WTC11 (cell line): ENCODE measurements around the gene GRPR. TPM values are rescaled to one million over a fixed set of nuclear protein-coding genes. Genes with fewer than 3 reads are reported as not detected.

ENCODE experiments used
- ATAC-seq: fragments of 200-7000 bp; cut with Tn5 transposase; 2 replicates; pipeline ENCODE4 v1.10.0; 2021; ENCODE audit warnings: mild to moderate bottlenecking, moderate library complexity
- CTCF ChIA-PET: fragments of 300-600 bp; sonication (Branson Sonifier 250); formaldehyde crosslinking; loops from one replicate; lab custom pipeline; 2021; ENCODE audit warnings: antibody characterized with exemption; lab: Charles Lee
- POLR2A ChIA-PET: fragments of 350-600 bp; sonication (Branson Sonifier 250); formaldehyde crosslinking; loops from one replicate; lab custom pipeline; 2021; ENCODE audit warnings: antibody characterized with exemption; lab: Charles Lee
- DNase-seq: peaks from one replicate; pipeline ENCODE4 v3.0.0; 2021; ENCODE audit warnings: low spot score
- H3K27ac Mint-ChIP-seq: 2 replicates; pipeline ENCODE4 v1.8.0; 2021; ENCODE audit warnings: mixed read lengths
- H3K27me3 Mint-ChIP-seq: 2 replicates; pipeline ENCODE4 v1.8.0; 2021; ENCODE audit warnings: low read depth, mild to moderate bottlenecking, moderate library complexity, mixed read lengths
- H3K36me3 Mint-ChIP-seq: 2 replicates; pipeline ENCODE4 v1.8.0; 2021; ENCODE audit warnings: mixed read lengths
- H3K4me1 Mint-ChIP-seq: 2 replicates; pipeline ENCODE4 v1.8.0; 2022; ENCODE audit warnings: mixed read lengths
- H3K4me3 Mint-ChIP-seq: 2 replicates; pipeline ENCODE4 v1.8.0; 2021; ENCODE audit warnings: mild to moderate bottlenecking, moderate library complexity, mixed read lengths
- H3K9me3 Mint-ChIP-seq: 2 replicates; pipeline ENCODE4 v1.8.0; 2021; ENCODE audit warnings: mixed read lengths
- AFF4 ChIP-seq: sonication (generic); formaldehyde crosslinking; IDR thresholded peaks from 2 replicates; pipeline ENCODE4 v1.8.1; 2023; ENCODE audit warnings: mild to moderate bottlenecking, missing genetic modification reagents, borderline replicate concordance
- ATF3 ChIP-seq: sonication (generic); formaldehyde crosslinking; conservative IDR thresholded peaks from 2 replicates; pipeline ENCODE4 v1.8.1; 2022; ENCODE audit warnings: mild to moderate bottlenecking, missing genetic modification reagents
- ATF6 ChIP-seq: sonication (generic); formaldehyde crosslinking; IDR thresholded peaks from 2 replicates; pipeline ENCODE4 v1.8.1; 2023; ENCODE audit warnings: mild to moderate bottlenecking, missing genetic modification reagents
- CREM ChIP-seq: sonication (generic); formaldehyde crosslinking; IDR thresholded peaks from 2 replicates; pipeline ENCODE4 v1.8.1; 2022; ENCODE audit warnings: mild to moderate bottlenecking, missing genetic modification reagents, moderate library complexity
- E2F5 ChIP-seq: sonication (generic); formaldehyde crosslinking; IDR thresholded peaks from 2 replicates; pipeline ENCODE4 v1.8.1; 2022; ENCODE audit warnings: mild to moderate bottlenecking, moderate library complexity, missing genetic modification reagents
- GRHL2 ChIP-seq: fragments of 250-450 bp; sonication (Bioruptor Pico); IDR thresholded peaks from 2 replicates; pipeline ENCODE4 v1.8.0; 2022; ENCODE audit warnings: mild to moderate bottlenecking, moderate library complexity; ENCODE audit not compliant: insufficient replicate concordance, severe bottlenecking
- MAX ChIP-seq: sonication (generic); formaldehyde crosslinking; IDR thresholded peaks from 2 replicates; pipeline ENCODE4 v1.8.0; 2022; ENCODE audit warnings: mild to moderate bottlenecking, missing genetic modification reagents
- MYBL2 ChIP-seq: sonication (generic); formaldehyde crosslinking; IDR thresholded peaks from 2 replicates; pipeline ENCODE4 v1.8.1; 2023; ENCODE audit warnings: mild to moderate bottlenecking, moderate library complexity, missing genetic modification reagents
- NFATC4 ChIP-seq: fragments of 250-450 bp; sonication (Bioruptor Pico); IDR thresholded peaks from 2 replicates; pipeline ENCODE4 v1.9.0; 2021; ENCODE audit warnings: mild to moderate bottlenecking
- NR1H2 ChIP-seq: sonication (generic); formaldehyde crosslinking; IDR thresholded peaks from 2 replicates; pipeline ENCODE4 v1.9.0; 2021; ENCODE audit warnings: mild to moderate bottlenecking, moderate library complexity, missing genetic modification reagents
- SMAD3 ChIP-seq: sonication (generic); formaldehyde crosslinking; IDR thresholded peaks from 2 replicates; pipeline ENCODE4 v1.8.0; 2022; ENCODE audit warnings: missing genetic modification reagents, mild to moderate bottlenecking, borderline replicate concordance
- SOX15 ChIP-seq: fragments of 250-450 bp; sonication (Bioruptor Pico); IDR thresholded peaks from 2 replicates; pipeline ENCODE4 v1.9.0; 2021; ENCODE audit warnings: mild to moderate bottlenecking
- STAT6 ChIP-seq: sonication (generic); formaldehyde crosslinking; conservative IDR thresholded peaks from 2 replicates; pipeline ENCODE4 v1.8.1; 2023; ENCODE audit warnings: mild to moderate bottlenecking, low read depth, missing genetic modification reagents, moderate library complexity
- TEAD1 ChIP-seq: sonication (generic); formaldehyde crosslinking; IDR thresholded peaks from 2 replicates; pipeline ENCODE4 v1.8.0; 2022; ENCODE audit warnings: mild to moderate bottlenecking, missing genetic modification reagents
- ZNF121 ChIP-seq: sonication (generic); formaldehyde crosslinking; IDR thresholded peaks from 2 replicates; pipeline ENCODE4 v1.8.0; 2023; ENCODE audit warnings: missing genetic modification reagents
- ZNF219 ChIP-seq: sonication (generic); formaldehyde crosslinking; IDR thresholded peaks from 2 replicates; pipeline ENCODE4 v1.8.0; 2023; ENCODE audit warnings: missing genetic modification reagents, mild to moderate bottlenecking, borderline replicate concordance
- ZNF232 ChIP-seq: sonication (generic); formaldehyde crosslinking; IDR thresholded peaks from 2 replicates; pipeline ENCODE4 v1.8.0; 2022; ENCODE audit warnings: mild to moderate bottlenecking, missing genetic modification reagents
- ZNF425 ChIP-seq: fragments of 250-450 bp; sonication (Bioruptor Pico); conservative IDR thresholded peaks from 2 replicates; pipeline ENCODE4 v1.9.0; 2021; ENCODE audit warnings: mild to moderate bottlenecking
- total RNA-seq: library from RNA; stranded (reverse); gene quantifications from 3 replicates; pipeline ENCODE4 v1.2.3, GENCODE V29; 2021
- TF ChIP-seq, protein P1 (sequence below): sonication (generic); formaldehyde crosslinking; IDR thresholded peaks from 2 replicates; pipeline ENCODE4 v1.8.1; 2023; ENCODE audit warnings: mild to moderate bottlenecking, missing genetic modification reagents, moderate library complexity
- TF ChIP-seq, protein P2 (sequence below): sonication (generic); formaldehyde crosslinking; IDR thresholded peaks from 2 replicates; pipeline ENCODE4 v1.8.1; 2023; ENCODE audit warnings: mild to moderate bottlenecking, missing genetic modification reagents, moderate library complexity

GRPR gene
- total RNA-seq, 1 experiment from 2014 or later = 8.9 TPM

DNA sequence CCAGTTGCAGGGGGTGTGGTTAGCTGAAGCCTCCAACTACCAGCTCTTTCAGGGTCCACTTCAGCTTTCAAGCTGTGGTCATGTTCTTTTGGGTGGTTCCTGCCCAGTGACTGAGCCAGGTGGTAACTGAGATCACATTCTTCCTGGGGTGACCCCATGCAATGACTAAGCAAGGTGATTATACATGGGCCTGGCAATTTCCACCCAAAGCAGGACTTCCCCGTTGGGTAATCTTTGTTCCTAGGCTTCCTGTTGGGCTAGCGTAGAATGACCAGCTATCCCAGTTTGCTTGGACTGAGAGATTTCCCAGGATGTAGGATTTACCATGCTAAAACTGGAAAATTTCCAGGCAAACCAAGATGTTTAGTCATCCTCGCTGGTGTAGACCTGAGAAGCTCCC is 25.5 kb downstream of the GRPR start:
- H3K36me3 Mint-ChIP-seq = peaks cover 39% of the 10 kb centered on the region
- 0 out of 2 replicates have a peak overlapping the region, but pooled peaks have one; percentile 77 for H3K27ac Mint-ChIP-seq
- ChIA-PET POLR2A (no interaction called here), CTCF (interaction anchor here (1.3 kb wide), 1 partner anchor 11 kb away, joined by 4 read pairs; no protein-coding TSS in a partner anchor)
- no peaks in the 10 kb centered on the region for H3K27me3 Mint-ChIP-seq
- H3K9me3 Mint-ChIP-seq = peaks cover 15% of the 10 kb centered on the region
- no peak for ATAC-seq
- no peak for TF ChIP-seq SMAD3
- no peak for TF ChIP-seq SOX15 (CRISPR knock-in tag)
- no peak for TF ChIP-seq ZNF232 (CRISPR knock-in tag)
- no peak for TF ChIP-seq STAT6 (CRISPR knock-in tag)
- no peak for TF ChIP-seq ZNF121
- no peak for TF ChIP-seq AFF4 (CRISPR knock-in tag)
- TF ChIP-seq CREM = no peak
- TF ChIP-seq, protein P1, sequence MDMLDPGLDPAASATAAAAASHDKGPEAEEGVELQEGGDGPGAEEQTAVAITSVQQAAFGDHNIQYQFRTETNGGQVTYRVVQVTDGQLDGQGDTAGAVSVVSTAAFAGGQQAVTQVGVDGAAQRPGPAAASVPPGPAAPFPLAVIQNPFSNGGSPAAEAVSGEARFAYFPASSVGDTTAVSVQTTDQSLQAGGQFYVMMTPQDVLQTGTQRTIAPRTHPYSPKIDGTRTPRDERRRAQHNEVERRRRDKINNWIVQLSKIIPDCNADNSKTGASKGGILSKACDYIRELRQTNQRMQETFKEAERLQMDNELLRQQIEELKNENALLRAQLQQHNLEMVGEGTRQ = no peak
- TF ChIP-seq ATF6 (CRISPR knock-in tag) = no peak
- TF ChIP-seq NR1H2 (CRISPR knock-in tag) = no peak
- no peak for TF ChIP-seq E2F5 (CRISPR knock-in tag)
- TF ChIP-seq, protein P2, sequence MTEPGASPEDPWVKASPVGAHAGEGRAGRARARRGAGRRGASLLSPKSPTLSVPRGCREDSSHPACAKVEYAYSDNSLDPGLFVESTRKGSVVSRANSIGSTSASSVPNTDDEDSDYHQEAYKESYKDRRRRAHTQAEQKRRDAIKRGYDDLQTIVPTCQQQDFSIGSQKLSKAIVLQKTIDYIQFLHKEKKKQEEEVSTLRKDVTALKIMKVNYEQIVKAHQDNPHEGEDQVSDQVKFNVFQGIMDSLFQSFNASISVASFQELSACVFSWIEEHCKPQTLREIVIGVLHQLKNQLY (CRISPR knock-in tag) = no peak
- peaks cover 8% of the 10 kb centered on the region for H3K4me1 Mint-ChIP-seq
- no peak overlapping the region for H3K4me3 Mint-ChIP-seq
- no peak for DNase-seq

GRCh38 chrX:16155581-16156096 is 32.3 kb downstream of the GRPR start:
- Mint-ChIP-seq H3K36me3 (peaks cover 46% of the 10 kb centered on the region), H3K4me3 (no peak overlapping the region), H3K27me3 (no peaks in the 10 kb centered on the region), H3K9me3 (no peaks in the 10 kb centered on the region), H3K27ac (no peak overlapping the region), H3K4me1 (peaks cover 12% of the 10 kb centered on the region)
- CTCF ChIA-PET = no interaction called here
- DNase-seq (no peak), ATAC-seq (no peak)
- POLR2A ChIA-PET = no interaction called here
- no peak for TF ChIP-seq NFATC4 (CRISPR knock-in tag)
- no peak for TF ChIP-seq MYBL2 (CRISPR knock-in tag)
- TF ChIP-seq ATF3 (CRISPR knock-in tag) = no peak
- no peak for TF ChIP-seq TEAD1 (CRISPR knock-in tag)
- no peak for TF ChIP-seq ZNF219 (CRISPR knock-in tag)
- no peak for TF ChIP-seq E2F5 (CRISPR knock-in tag)
- TF ChIP-seq SOX15 (CRISPR knock-in tag) = no peak
- no peak for TF ChIP-seq ZNF425 (CRISPR knock-in tag)
- no peak for TF ChIP-seq GRHL2 (CRISPR knock-in tag)
- TF ChIP-seq MAX (CRISPR knock-in tag) = no peak
